Tibial nerve (tissue), 4 donors: ENCODE results near the gene CSF1. TPM values are rescaled to one million over a fixed set of nuclear protein-coding genes. Genes with fewer than 3 reads are reported as not detected.

Source experiments
- DNase-seq, 2 donors: peaks; one replicate each; pipeline ENCODE4 v3.0.0-alpha.2; 2019; ENCODE audit warnings: low spot score in 2 of 2
- H3K27ac ChIP-seq, 4 donors: fragments of 200-600 bp; sonication (generic) in 3 of 4; one replicate each; pipeline ENCODE4 v1.5.1; 2017 to 2019; ENCODE audit warnings: mild to moderate bottlenecking in 1 of 4
- H3K27me3 ChIP-seq, 2 donors: fragments of 200-600 bp; sonication (generic) in 1 of 2; one replicate each; pipeline versions ENCODE4 v1.5.1 to v1.6.0; 2017 to 2019
- H3K36me3 ChIP-seq, 3 donors: fragments of 200-600 bp; sonication (generic); one replicate each; pipeline ENCODE4 v1.5.1; 2018 to 2019
- H3K4me1 ChIP-seq, 4 donors: fragments of 200-600 bp; sonication (generic) in 3 of 4; one replicate each; pipeline ENCODE4 v1.5.1; 2017 to 2019
- H3K4me3 ChIP-seq, 4 donors: fragments of 200-600 bp; sonication (generic) in 3 of 4; one replicate each; pipeline ENCODE4 v1.5.1; 2017 to 2019; ENCODE audit warnings: mild to moderate bottlenecking in 1 of 4, moderate library complexity in 1 of 4
- H3K9me3 ChIP-seq, 4 donors: fragments of 200-600 bp; sonication (generic) in 3 of 4; one replicate each; pipeline ENCODE4 v1.5.1; 2017 to 2019
- EP300 ChIP-seq, 2 donors: sonication (generic); formaldehyde crosslinking; IDR thresholded peaks; one replicate each; pipeline ENCODE4 v1.6.1; 2017; ENCODE audit warnings: antibody characterized with exemption in 2 of 2, mild to moderate bottlenecking in 1 of 2
- POLR2A ChIP-seq, 2 donors: fragments of 450-650 bp; IDR thresholded peaks; one replicate each; pipeline ENCODE4 v1.6.1; 2017; ENCODE audit warnings: antibody characterized with exemption in 2 of 2, mild to moderate bottlenecking in 2 of 2, moderate library complexity in 2 of 2
- WGBS, 2 donors: methylation state at CpG; one replicate each; pipeline ENCODE4 v1.1.5; 2018; 5-methylcytosine and 5-hydroxymethylcytosine counted together
- total RNA-seq, 4 donors: library from RNA; depleted of rRNA; stranded (reverse); fragments of >200 nt; gene quantifications; one replicate each; pipeline ENCODE4 v1.1.0, GENCODE V29; 2016
- TF ChIP-seq, protein P1 (sequence below), 5 experiments: fragments of 200-600 bp in 3 of 5; fragments of 450-650 bp in 2 of 5; sonication (generic) in 3 of 5; IDR thresholded peaks; one replicate each; pipeline ENCODE4 v1.5.1; 2016 to 2019; ENCODE audit warnings: antibody characterized with exemption in 5 of 5, mild to moderate bottlenecking in 3 of 5, moderate library complexity in 2 of 5

The CSF1 gene
- total RNA-seq, 4 donors from 2014 or later = 66.8 to 124 (median 90.8) TPM

DNA sequence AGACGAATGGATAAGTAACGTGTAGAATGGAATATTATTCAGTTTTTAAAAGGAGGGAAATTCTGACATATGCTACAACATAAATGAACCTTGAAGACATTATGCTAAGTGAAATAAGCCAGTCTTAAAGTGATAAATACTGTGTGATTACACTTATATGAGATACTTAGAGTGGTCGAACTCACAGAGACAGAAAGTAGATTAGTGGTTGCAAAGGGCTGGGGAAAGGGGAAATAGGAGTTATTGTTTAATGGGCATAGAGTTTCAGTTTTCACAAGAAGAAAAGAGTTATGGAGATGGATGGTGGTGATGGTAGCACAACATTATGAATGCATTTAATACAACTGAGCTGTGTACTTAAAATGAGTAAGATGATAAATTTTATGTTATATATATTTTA lies 59.3 kb downstream of the CSF1 start:
- Histone ChIP-seq H3K36me3 (no peaks in the 10 kb centered on the region), H3K4me3 (no peak overlapping the region), H3K27me3 (no peaks in the 10 kb centered on the region), H3K4me1 (no peaks in the 10 kb centered on the region), H3K27ac (no peak overlapping the region), H3K9me3 (no peaks in the 10 kb centered on the region)
- TF ChIP-seq EP300 (IDR thresholded peaks at IDR 0.05) (no peak), POLR2A (IDR thresholded peaks at IDR 0.05) (no peak)
- TF ChIP-seq, protein P1, sequence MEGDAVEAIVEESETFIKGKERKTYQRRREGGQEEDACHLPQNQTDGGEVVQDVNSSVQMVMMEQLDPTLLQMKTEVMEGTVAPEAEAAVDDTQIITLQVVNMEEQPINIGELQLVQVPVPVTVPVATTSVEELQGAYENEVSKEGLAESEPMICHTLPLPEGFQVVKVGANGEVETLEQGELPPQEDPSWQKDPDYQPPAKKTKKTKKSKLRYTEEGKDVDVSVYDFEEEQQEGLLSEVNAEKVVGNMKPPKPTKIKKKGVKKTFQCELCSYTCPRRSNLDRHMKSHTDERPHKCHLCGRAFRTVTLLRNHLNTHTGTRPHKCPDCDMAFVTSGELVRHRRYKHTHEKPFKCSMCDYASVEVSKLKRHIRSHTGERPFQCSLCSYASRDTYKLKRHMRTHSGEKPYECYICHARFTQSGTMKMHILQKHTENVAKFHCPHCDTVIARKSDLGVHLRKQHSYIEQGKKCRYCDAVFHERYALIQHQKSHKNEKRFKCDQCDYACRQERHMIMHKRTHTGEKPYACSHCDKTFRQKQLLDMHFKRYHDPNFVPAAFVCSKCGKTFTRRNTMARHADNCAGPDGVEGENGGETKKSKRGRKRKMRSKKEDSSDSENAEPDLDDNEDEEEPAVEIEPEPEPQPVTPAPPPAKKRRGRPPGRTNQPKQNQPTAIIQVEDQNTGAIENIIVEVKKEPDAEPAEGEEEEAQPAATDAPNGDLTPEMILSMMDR (IDR thresholded peaks at IDR 0.05) = no peak
- DNase-seq = no peak
- 87 to 89% methylated on average over 3 of the region's 3 CpGs for WGBS, 2 donors

- Histone ChIP-seq H3K36me3 (no peaks in the 10 kb centered on the region), H3K4me3 (no peak overlapping the region), H3K4me1 (peaks cover 0 to 5% (median 0%) of the 10 kb centered on the region in 4 donors), H3K27ac (no peak overlapping the region), H3K9me3 (no peaks in the 10 kb centered on the region), H3K27me3 (no peaks in the 10 kb centered on the region)
- DNase-seq = no peak
- TF ChIP-seq, protein P1 (IDR thresholded peaks at IDR 0.05) = no peak
- no peak for TF ChIP-seq POLR2A (IDR thresholded peaks at IDR 0.05)
- no peak for TF ChIP-seq EP300 (IDR thresholded peaks at IDR 0.05)
- WGBS, 2 donors = 41 to 44% methylated on average over 1 of the region's 1 CpG
These were observed 60.9 kb downstream of the CSF1 start for GRCh38 chr1:109971559-109971958.

GRCh38 chr1:109974191-109974590 lies 63.5 kb downstream of the CSF1 start:
- DNase-seq = no peak
- Histone ChIP-seq H3K9me3 (no peaks in the 10 kb centered on the region), H3K27ac (no peak overlapping the region), H3K4me1 (peaks cover 0 to 24% (median 2%) of the 10 kb centered on the region in 4 donors), H3K36me3 (no peaks in the 10 kb centered on the region), H3K27me3 (no peaks in the 10 kb centered on the region), H3K4me3 (no peak overlapping the region)
- TF ChIP-seq, protein P1 (IDR thresholded peaks at IDR 0.05) = no peak
- TF ChIP-seq POLR2A (IDR thresholded peaks at IDR 0.05) (no peak), EP300 (IDR thresholded peaks at IDR 0.05) (no peak)
- 92 to 98% methylated on average over 3 of the region's 3 CpGs for WGBS, 2 donors

DNA sequence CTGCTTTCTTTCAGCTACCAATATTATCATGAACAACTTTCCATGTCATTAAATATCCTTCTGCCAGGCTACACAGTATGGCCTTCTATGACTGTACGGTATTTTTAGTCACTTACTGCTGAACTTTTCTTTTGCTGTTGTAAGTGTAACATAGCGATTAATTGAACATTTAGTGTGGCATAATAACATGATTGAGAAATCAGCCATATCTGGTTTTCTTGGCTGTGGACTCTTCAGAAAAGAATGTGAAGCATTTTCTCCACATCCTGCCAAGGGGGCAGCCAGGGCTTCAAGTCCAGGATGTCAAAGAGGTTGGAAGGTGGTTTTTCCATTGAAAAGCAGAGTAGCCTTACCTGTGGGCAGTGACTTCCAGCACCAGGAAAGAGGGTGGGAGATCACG lies 65.1 kb downstream of the CSF1 start:
- TF ChIP-seq EP300 (IDR thresholded peaks at IDR 0.05) (peak in 1 of 2 donors; percentile 44), POLR2A (IDR thresholded peaks at IDR 0.05) (no peak)
- WGBS, 2 donors = 75 to 77% methylated on average over 3 of the region's 3 CpGs
- DNase-seq = no peak
- Histone ChIP-seq H3K36me3 (no peaks in the 10 kb centered on the region), H3K27ac (no peak overlapping the region), H3K4me1 (peaks cover 0 to 39% (median 13%) of the 10 kb centered on the region in 4 donors), H3K27me3 (no peaks in the 10 kb centered on the region), H3K9me3 (no peaks in the 10 kb centered on the region), H3K4me3 (no peak overlapping the region)

GRCh38 chr1:109976762-109977161 lies 66.1 kb downstream of the CSF1 start:
- Histone ChIP-seq H3K36me3 (no peaks in the 10 kb centered on the region), H3K27me3 (no peaks in the 10 kb centered on the region), H3K27ac (peak overlapping the region in 1 of 4 donors; percentile 70), H3K9me3 (no peaks in the 10 kb centered on the region), H3K4me3 (no peak overlapping the region), H3K4me1 (peaks cover 0 to 50% (median 14%) of the 10 kb centered on the region in 4 donors)
- no peak for DNase-seq
- 95 to 96% methylated on average over 4 of the region's 4 CpGs for WGBS, 2 donors
- no peak for TF ChIP-seq POLR2A (IDR thresholded peaks at IDR 0.05)
- TF ChIP-seq, protein P1 (IDR thresholded peaks at IDR 0.05) = no peak
- TF ChIP-seq EP300 (IDR thresholded peaks at IDR 0.05) = no peak

DNA sequence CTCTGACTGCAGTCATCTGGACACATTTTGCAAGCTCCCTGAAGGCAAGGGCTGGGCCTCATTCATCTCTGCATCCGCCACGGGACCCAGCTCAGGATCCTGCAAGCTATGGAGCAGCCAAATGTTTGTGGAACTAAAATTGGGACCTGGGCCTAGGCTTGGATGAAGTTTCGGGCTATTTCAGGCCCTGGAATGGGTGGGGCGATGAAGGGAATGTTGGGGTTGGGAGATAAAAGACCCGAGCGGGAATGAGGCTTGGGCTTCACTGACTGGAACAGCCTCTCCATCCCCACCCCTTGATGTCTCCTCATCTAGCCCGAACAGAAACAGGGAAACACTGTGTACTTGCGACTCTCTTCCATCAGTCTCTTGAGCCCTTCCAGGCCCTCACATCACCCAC lies 66.6 kb downstream of the CSF1 start:
- no peaks in the 10 kb centered on the region for H3K36me3 ChIP-seq
- no peak for DNase-seq
- peaks cover 0 to 52% (median 14%) of the 10 kb centered on the region in 4 donors for H3K4me1 ChIP-seq
- no peaks in the 10 kb centered on the region for H3K27me3 ChIP-seq
- 71 to 80% methylated on average over 8 of the region's 8 CpGs for WGBS, 2 donors
- peak overlapping the region in 2 of 4 donors; percentile 11 to 70 for H3K27ac ChIP-seq
- no peaks in the 10 kb centered on the region for H3K9me3 ChIP-seq
- TF ChIP-seq EP300 (IDR thresholded peaks at IDR 0.05) = no peak
- TF ChIP-seq, protein P1 (IDR thresholded peaks at IDR 0.05) = no peak
- no peak for TF ChIP-seq POLR2A (IDR thresholded peaks at IDR 0.05)
- no peak overlapping the region for H3K4me3 ChIP-seq
